Esophagus (tissue), 2 donors: ENCODE data around the gene DPF1. TPM values are rescaled to one million over a fixed set of nuclear protein-coding genes. Genes with fewer than 3 reads are reported as not detected.

Source experiments
- H3K27ac ChIP-seq, 2 donors: one replicate each; pipeline ENCODE4 v1.5.1; 2013; ENCODE audit warnings: low read depth in 2 of 2, mild to moderate bottlenecking in 2 of 2, inconsistent platforms in 1 of 2, low read length in 1 of 2, moderate library complexity in 1 of 2
- H3K27me3 ChIP-seq, 2 donors: one replicate each; pipeline ENCODE4 v1.6.1; 2013; ENCODE audit warnings: low read length in 2 of 2, control low read depth in 1 of 2, mild to moderate bottlenecking in 1 of 2; ENCODE audit not compliant: insufficient read depth in 2 of 2, control insufficient read depth in 1 of 2
- H3K36me3 ChIP-seq, 2 donors: one replicate each; pipeline ENCODE4 v1.6.1; 2013; ENCODE audit warnings: low read length in 1 of 2; ENCODE audit not compliant: control insufficient read depth in 2 of 2, insufficient read depth in 2 of 2
- H3K4me1 ChIP-seq, 2 donors: one replicate each; pipeline ENCODE4 v1.6.1; 2013; ENCODE audit warnings: low read length in 1 of 2; ENCODE audit not compliant: control insufficient read depth in 2 of 2, insufficient read depth in 2 of 2
- H3K4me3 ChIP-seq, 2 donors: one replicate each; pipeline ENCODE4 v1.5.1; 2013; ENCODE audit warnings: low read length in 2 of 2, mild to moderate bottlenecking in 2 of 2, low read depth in 1 of 2, moderate library complexity in 1 of 2
- H3K9me3 ChIP-seq, 2 donors: one replicate each; pipeline ENCODE4 v1.6.1; 2013; ENCODE audit warnings: mild to moderate bottlenecking in 2 of 2, low read depth in 1 of 2, low read length in 1 of 2, moderate library complexity in 1 of 2; ENCODE audit not compliant: control insufficient read depth in 2 of 2, insufficient read depth in 1 of 2
- WGBS, 2 donors: extraction: QIAGEN DNeasy Blood & Tissue Kit; methylation state at CpG; one replicate each; pipeline ENCODE4 v1.1.7; 2013; 5-methylcytosine and 5-hydroxymethylcytosine counted together
- polyA plus RNA-seq, 2 donors: library from polyadenylated mRNA; stranded (reverse); fragments of 200-250 nt; gene quantifications; one replicate each; pipeline ENCODE4 v1.2.3, GENCODE V29; 2013
- donor health status: healthy with polysubstance abuse.
- donor health status: Bipolar disorder and iron deficiency.

DPF1 gene
- polyA plus RNA-seq, 2 donors: 0.06 to 0.08 TPM

DNA sequence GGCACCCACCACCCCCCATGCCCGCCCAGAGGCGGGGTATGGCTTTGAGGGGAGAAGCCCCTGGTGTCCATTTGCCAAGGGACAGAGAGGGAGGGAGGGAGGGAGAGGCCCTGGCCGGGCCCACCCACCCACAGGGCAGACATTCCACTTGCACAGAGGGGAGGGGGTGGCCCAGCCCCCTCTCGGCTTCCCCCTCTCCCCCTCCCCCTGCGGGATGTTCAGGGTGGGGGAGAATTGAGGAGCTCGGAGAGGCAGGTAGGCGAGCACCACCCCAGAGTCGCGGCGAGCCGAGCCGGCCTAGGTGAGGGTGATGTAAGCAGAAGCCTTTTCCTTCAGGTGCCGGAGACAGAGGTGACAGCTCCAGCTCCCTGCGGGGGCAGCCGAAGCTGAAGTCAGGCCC is 12.3 kb downstream of the DPF1 start:
- Histone ChIP-seq H3K27ac (no peak overlapping the region), H3K4me1 (peaks cover 4 to 11% of the 10 kb centered on the region in 2 donors), H3K27me3 (peaks cover 0 to 9% of the 10 kb centered on the region in 2 donors), H3K4me3 (no peak overlapping the region), H3K36me3 (peaks cover 0 to 6% of the 10 kb centered on the region in 2 donors), H3K9me3 (no peaks in the 10 kb centered on the region)
- WGBS, 2 donors: 28 to 36% methylated on average over 11 to 15 of the region's 15 CpGs

DNA sequence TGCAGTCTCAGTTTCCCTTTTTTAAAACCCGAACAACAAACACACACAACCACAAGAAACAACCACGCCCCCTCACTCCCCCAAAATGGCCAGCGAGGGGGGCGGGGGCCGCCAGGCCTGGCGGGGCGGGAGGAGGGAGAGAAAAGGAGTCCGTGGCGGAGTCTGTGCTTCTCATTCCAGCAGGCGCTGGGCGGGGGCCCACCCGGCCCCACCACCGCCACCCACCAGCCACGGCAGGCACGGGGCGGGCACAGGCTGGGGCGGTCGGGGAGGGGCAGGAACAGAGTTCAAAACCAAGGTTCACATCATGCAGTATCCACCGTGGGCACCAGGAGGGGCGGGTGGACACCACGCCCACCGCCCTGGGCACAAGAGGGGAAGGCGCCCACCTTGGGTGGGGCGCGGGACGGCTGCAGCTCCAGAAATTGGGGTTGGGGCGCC is 12.9 kb downstream of the DPF1 start:
- Histone ChIP-seq H3K36me3 (peaks cover 0 to 10% of the 10 kb centered on the region in 2 donors), H3K9me3 (no peaks in the 10 kb centered on the region), H3K27me3 (peaks cover 0 to 9% of the 10 kb centered on the region in 2 donors), H3K27ac (no peak overlapping the region), H3K4me1 (peaks cover 4 to 11% of the 10 kb centered on the region in 2 donors), H3K4me3 (no peak overlapping the region)
- WGBS, 2 donors: 3 to 4% methylated on average over 27 of the region's 27 CpGs

DNA sequence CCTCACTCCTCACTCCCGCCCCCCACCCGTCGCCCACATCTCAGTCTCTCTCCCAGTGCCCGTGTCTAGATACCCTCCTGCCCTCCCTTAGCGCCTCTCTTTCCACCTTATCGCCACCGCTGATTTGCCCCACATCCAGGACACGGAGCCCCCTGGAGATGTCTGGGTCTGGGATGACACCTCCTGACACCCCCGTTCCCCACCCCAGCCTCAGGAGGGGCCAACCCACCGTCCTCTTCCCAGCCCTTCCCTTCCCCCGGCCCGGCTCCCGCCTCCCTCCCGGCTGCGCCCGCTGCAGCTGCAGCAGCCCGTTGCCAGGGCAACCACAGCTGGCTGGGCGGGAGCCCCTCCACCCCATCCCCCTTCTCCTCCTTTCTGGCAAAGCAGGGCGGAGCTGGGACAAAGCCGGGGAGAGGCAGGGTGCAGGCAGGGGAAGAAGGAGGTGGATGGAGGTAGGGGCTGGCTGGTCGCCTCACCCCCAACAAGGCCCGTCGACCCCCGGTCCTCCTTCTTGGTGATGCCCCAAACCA is 13.5 kb downstream of the DPF1 start:
- Histone ChIP-seq H3K36me3 (peaks cover 0 to 16% of the 10 kb centered on the region in 2 donors), H3K4me3 (no peak overlapping the region), H3K27ac (peak overlapping the region in 1 of 2 donors; percentile 36), H3K27me3 (peaks cover 0 to 9% of the 10 kb centered on the region in 2 donors), H3K9me3 (no peaks in the 10 kb centered on the region), H3K4me1 (peaks cover 4 to 11% of the 10 kb centered on the region in 2 donors)
- 3 to 4% methylated on average over 21 to 24 of the region's 24 CpGs for WGBS, 2 donors

DNA sequence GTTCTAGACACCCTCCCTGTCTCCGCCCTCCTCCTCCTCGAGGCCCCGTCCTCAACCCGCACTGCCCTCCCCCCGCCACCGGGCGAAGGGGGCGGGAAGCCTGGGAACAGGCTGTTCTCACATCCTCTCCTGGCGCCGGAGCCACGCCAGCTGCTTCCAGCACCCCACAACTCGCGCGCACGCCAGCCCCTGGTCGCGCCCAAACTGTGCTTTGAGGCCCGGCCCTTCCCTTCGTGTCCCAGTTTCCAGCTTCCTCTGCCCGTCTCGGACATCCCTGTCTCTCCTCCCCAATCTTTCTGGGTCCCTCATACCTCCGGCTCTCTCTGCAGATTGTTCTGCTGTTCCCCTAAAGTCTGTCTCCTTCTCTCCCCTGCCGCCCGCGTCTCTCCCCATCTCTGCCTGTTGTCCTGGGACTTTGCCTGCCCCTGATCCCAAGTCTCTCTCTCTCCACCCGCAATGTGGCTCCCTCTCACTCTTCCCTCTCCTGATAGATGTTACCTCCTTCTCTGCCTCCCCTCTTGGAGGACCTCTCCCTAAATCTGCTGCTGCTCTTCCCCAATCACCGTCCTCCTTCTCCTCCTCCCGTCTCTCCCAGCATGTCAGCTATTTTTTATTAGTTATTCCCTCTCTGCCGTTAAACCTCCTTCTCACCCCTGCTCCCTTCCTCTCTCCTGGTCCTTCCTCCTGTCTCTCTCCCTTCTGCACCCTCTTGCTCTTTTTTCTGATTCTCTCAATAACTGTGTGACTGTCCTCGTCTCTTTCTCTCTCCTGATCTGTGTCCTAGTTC is 14.2 kb downstream of the DPF1 start:
- Histone ChIP-seq H3K4me1 (peaks cover 4 to 11% of the 10 kb centered on the region in 2 donors), H3K27me3 (peaks cover 0 to 9% of the 10 kb centered on the region in 2 donors), H3K4me3 (no peak overlapping the region), H3K27ac (peak overlapping the region; percentile 5 to 36), H3K36me3 (peaks cover 0 to 16% of the 10 kb centered on the region in 2 donors), H3K9me3 (no peaks in the 10 kb centered on the region)
- WGBS, 2 donors: 4 to 7% methylated on average over 29 to 30 of the region's 30 CpGs

DNA sequence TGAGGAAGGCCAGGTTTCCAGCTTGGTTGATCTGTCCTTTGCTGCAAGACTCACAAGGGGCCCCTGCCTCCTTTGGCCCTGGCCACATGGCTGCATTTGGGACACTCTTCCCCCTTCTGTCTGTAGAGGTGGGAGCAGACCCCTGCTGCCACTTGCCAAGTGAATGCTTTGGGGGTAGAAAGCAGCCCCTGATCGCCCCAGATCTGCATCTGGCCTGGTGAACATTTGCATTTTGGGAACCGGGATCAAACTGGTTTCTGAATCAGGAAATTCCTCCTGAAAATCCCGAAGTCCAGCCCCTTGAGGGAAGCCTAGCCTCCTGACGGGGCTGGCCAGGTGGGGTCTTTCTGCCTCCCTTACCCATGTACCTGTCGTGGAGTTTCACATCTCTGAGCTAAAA is 14.9 kb downstream of the DPF1 start:
- Histone ChIP-seq H3K4me3 (no peak overlapping the region), H3K4me1 (peaks cover 4 to 9% of the 10 kb centered on the region in 2 donors), H3K27me3 (peaks cover 0 to 9% of the 10 kb centered on the region in 2 donors), H3K9me3 (no peaks in the 10 kb centered on the region), H3K36me3 (peaks cover 0 to 16% of the 10 kb centered on the region in 2 donors), H3K27ac (peak overlapping the region in 1 of 2 donors; percentile 6)
- WGBS, 2 donors: 19 to 31% methylated on average over 5 of the region's 5 CpGs

DNA sequence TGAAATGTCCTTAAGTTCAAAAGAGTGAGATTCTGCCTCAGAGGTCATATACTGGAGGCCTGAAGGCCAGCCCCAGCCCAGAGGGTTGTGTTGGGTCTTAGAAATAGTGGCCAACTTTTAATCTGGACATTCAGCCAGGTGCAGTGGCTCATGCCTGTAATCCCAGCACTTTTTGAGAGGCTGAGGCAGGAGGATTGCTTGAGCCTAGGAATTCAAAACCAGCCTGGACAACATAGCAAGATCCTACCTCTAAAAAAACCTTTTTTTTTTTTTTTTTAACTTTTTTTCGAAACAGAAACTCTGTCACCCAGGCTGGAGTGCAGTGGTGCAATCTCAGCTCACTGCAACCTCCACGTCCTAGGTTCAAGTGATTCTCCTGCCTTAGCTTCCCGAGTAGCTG is 15.5 kb downstream of the DPF1 start:
- H3K9me3 ChIP-seq: no peaks in the 10 kb centered on the region
- 92 to 93% methylated on average over 3 of the region's 3 CpGs for WGBS, 2 donors
- H3K27me3 ChIP-seq: peaks cover 0 to 9% of the 10 kb centered on the region in 2 donors
- no peak overlapping the region for H3K4me3 ChIP-seq
- H3K36me3 ChIP-seq: peaks cover 0 to 16% of the 10 kb centered on the region in 2 donors
- H3K4me1 ChIP-seq: peaks cover 4 to 6% of the 10 kb centered on the region in 2 donors
- no peak overlapping the region for H3K27ac ChIP-seq

DNA sequence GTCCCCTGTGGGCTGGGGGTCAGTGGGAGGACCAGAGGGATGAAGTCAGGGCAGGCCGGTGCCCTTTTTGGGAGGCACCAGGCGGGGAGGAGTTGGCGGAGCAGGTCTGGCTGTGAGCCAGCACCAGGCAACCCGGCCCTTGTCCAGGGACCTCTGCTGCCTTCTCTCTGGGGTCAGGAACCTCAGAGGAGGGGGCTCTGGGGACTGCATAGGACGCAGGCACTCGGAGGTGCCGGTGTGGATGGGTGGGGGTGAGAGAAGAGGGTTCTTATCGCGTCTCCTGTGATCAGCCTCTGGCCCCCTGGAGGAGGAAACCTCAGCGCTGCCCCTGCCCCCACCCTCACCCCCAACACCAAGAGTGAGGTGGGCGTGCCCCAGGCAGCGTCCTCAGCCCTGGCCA is 16.5 kb downstream of the DPF1 start:
- Histone ChIP-seq H3K36me3 (peaks cover 0 to 26% of the 10 kb centered on the region in 2 donors), H3K9me3 (no peaks in the 10 kb centered on the region), H3K4me1 (peaks cover 4 to 6% of the 10 kb centered on the region in 2 donors), H3K4me3 (no peak overlapping the region), H3K27ac (no peak overlapping the region), H3K27me3 (peaks cover 0 to 9% of the 10 kb centered on the region in 2 donors)
- WGBS, 2 donors: 72 to 82% methylated on average over 12 of the region's 12 CpGs

DNA sequence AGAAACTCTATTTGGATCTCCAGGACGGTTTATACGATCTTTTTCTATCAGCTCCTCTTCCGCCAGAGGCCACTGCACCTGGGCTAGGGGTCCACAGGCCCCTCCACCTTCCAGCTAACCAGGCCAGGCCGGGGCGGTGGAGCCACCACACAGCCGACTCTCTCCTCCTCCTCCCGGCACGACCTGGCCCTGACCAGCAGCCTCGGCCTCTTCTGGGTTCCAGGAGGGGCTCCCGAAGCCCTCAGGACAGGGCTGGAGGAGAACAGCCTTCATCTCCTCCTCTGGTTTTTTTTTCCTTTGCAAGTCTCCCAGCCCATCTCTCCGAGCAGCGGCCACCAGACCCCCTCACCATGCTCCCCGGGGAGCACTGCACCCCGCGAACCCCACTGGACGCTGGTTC is 17.1 kb downstream of the DPF1 start:
- peaks cover 0 to 29% of the 10 kb centered on the region in 2 donors for H3K36me3 ChIP-seq
- H3K4me3 ChIP-seq: no peak overlapping the region
- peaks cover 0 to 9% of the 10 kb centered on the region in 2 donors for H3K27me3 ChIP-seq
- H3K9me3 ChIP-seq: no peaks in the 10 kb centered on the region
- peaks cover 4 to 6% of the 10 kb centered on the region in 2 donors for H3K4me1 ChIP-seq
- 88 to 90% methylated on average over 16 of the region's 16 CpGs for WGBS, 2 donors
- no peak overlapping the region for H3K27ac ChIP-seq

DNA sequence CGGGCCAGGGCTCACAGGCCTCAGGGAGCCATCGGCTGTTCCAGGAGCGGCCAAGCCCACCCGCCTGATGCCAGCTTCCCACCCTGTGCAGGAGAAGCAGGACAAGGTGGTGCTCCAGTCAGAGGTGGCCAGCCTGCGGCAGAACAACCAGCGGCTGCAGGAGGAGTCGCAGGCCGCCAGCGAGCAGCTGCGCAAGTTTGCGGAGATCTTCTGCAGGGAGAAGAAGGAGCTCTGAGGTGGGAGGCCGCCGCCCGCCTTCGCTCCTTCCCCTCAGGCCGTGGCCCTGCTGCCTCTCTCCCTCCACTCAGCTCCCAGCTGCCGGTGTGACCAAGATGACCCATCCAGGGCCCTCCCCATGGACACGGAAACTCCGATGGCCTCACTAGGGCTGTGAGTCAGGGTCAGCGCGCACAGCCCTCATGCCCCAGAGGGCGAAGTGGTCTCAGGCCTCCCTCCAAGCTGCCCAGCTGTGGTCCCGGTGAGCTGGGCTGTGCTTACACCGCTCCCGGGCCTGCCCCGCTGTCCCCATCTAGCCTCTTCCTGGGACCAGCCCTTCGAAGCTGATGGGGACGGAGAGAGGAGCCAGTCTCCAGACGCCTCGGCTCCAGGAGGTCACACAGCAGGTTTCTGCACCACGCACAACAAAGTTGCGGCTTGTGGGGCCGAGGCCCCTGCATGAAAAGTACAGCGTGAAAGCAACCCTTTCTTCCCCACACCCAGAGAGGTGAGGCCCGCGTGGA is 17.8 kb downstream of the DPF1 start:
- Histone ChIP-seq H3K9me3 (no peaks in the 10 kb centered on the region), H3K27ac (no peak overlapping the region), H3K27me3 (peaks cover 0 to 7% of the 10 kb centered on the region in 2 donors), H3K4me1 (peaks cover 2 to 6% of the 10 kb centered on the region in 2 donors), H3K4me3 (no peak overlapping the region), H3K36me3 (peaks cover 0 to 33% of the 10 kb centered on the region in 2 donors)
- WGBS, 2 donors: 89 to 92% methylated on average over 35 to 36 of the region's 36 CpGs
